GM10248 (cell line): ENCODE measurements around the gene NR5A2.

Experiments
- CTCF ChIA-PET: fragments of 300-600 bp; sonication (Branson Sonifier 250); formaldehyde crosslinking; extraction: SDS; loops from one replicate; lab custom pipeline; 2021; ENCODE audit warnings: antibody characterized with exemption; lab: Yijun Ruan, JAX
- POLR2A ChIA-PET: fragments of 350-650 bp; sonication (Branson Sonifier 250); formaldehyde crosslinking; extraction: SDS; loops from one replicate; lab custom pipeline; 2020; ENCODE audit warnings: antibody characterized with exemption; lab: Yijun Ruan, JAX
- DNase-seq: peaks from one replicate; pipeline ENCODE4 v3.0.0; 2012; ENCODE audit errors: extremely low spot score
- TF ChIP-seq, protein P1 (sequence below): IDR thresholded peaks from 2 replicates; pipeline ENCODE4 v1.5.1; 2012; ENCODE audit warnings: mild to moderate bottlenecking, low read depth; ENCODE audit errors: extremely low read depth, missing control alignments, control extremely low read depth

Gene NR5A2

DNA sequence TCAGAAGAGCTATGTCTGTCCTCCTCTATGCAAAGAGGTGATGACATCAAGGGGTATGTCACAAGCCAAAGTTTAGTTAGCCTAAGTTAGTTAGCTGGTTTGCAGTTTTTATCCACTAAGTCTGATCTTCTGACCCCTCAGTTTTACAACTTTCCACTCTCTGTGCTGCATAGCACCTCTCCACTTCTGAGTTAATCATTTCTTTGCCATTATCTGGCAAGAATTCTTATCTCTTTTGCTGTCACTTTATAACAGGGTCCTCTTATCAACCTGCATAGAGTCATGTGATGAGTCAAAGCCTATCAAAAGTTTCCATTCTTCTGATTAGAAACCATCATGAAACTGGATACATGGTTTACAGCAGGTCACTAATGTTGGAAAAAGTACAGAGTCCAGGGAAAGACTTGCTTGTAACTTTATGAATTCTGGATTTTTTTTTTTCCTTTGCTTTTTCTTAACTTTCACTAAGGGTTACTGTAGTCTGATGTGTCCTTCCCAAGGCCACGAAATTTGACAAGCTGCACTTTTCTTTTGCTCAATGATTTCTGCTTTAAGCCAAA, at the start of gene NR5A2:
NR5A2 (plus strand) TSS at position 447 of the 560 bp plus-strand sequence. CDS start 138 bp downstream, outside the sequence.
- ChIA-PET POLR2A (no interaction called here), CTCF (interaction anchor here (1.1 kb wide), 1 partner anchor 9 kb away, joined by 5 read pairs; no protein-coding TSS in a partner anchor)
- no peak for DNase-seq
- TF ChIP-seq, protein P1, sequence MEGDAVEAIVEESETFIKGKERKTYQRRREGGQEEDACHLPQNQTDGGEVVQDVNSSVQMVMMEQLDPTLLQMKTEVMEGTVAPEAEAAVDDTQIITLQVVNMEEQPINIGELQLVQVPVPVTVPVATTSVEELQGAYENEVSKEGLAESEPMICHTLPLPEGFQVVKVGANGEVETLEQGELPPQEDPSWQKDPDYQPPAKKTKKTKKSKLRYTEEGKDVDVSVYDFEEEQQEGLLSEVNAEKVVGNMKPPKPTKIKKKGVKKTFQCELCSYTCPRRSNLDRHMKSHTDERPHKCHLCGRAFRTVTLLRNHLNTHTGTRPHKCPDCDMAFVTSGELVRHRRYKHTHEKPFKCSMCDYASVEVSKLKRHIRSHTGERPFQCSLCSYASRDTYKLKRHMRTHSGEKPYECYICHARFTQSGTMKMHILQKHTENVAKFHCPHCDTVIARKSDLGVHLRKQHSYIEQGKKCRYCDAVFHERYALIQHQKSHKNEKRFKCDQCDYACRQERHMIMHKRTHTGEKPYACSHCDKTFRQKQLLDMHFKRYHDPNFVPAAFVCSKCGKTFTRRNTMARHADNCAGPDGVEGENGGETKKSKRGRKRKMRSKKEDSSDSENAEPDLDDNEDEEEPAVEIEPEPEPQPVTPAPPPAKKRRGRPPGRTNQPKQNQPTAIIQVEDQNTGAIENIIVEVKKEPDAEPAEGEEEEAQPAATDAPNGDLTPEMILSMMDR, result no peak

DNA sequence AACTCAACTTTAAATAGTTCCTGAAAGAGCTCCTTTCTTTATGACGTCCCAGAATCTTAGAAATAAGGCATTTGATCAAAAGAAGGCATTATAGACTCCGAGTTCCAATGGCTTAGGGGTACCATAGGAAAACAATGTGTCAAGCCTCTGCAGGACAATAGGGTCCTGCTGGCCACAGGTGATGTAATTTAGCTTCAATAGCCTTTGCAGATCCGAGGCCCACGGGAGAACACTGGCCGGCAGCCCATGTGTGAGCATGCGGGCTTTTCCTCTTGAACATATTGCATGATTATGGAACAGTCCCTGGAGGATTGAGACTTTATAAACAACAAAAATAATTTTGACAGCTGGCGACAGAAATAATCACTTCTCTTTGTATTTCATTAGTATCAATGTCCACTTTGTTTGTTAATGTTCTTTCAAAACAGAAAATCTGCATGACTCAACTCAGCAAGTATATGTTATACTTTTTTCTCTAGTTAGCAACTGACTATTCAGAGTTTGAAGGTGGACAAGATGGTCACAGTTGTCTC, 49.0 kb upstream of the NR5A2 start:
- ChIA-PET CTCF (interaction anchor here (0.9 to 1.4 kb wide), 2 partner anchors 16 to 23 kb away, joined by 3 read pairs; no protein-coding TSS in a partner anchor), POLR2A (no interaction called here)
- TF ChIP-seq, protein P1, result no peak
- DNase-seq, result no peak

DNA sequence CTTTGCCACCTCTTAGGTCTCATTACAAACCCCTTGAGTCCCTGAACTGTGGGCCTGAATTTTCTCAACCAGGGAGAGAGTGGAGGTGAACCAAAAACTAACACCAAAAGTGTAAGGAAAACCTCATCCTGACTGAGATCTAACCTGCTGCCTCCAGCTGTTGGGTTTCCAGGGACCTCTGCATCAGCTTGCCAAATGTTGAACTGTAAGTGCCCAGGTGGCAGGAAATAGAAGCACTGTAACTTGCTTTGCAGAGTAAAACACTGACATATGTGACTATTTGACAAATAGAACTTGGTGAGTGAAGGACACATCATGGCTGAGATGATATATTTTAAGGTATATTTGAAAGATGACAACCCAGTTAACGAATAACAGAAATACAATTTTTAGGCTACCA, 48.4 kb upstream of the NR5A2 start:
- TF ChIP-seq, protein P1, result no peak
- ChIA-PET CTCF (no interaction called here), POLR2A (no interaction called here)
- no peak for DNase-seq

DNA sequence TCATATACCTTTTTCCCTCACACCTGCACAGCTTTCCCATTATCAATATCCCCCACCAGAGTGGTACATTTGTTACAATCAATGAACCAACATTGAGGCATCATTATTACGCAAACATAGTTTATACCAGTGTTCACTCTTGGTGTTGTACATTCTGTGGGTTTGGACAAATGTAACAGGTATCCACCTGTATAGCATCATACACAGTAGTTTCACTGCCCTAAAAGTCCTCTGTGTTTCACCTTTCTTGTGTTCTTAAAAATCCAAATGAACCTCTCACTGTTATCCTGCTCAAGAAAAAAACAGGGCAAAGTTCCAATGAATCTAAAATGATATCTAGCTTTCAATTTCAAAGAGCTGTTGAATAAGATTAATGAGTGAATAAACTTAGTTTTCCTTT, 45.9 kb upstream of the NR5A2 start:
- ChIA-PET POLR2A (no interaction called here), CTCF (no interaction called here)
- TF ChIP-seq, protein P1, result no peak

DNA sequence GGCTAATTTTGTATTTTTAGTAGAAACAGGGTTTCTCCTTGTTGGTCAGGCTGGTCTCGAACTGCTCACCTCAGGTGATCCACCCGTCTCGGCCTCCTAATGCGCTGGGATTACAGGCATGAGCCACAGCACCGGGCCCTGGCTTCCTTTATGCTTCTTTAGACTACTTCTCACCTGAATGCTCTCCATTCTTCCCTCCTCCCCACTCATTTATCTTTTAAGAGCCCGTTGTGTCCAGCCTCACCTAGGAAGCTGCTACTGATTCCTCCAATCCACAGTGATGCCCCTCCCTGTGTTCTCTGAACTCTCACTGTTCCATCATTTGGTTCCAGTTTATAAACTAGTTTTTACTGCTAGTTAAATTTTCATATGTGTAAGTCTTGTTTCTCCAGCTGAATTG, 44.9 kb upstream of the NR5A2 start:
- no peak for DNase-seq
- POLR2A ChIA-PET, result no interaction called here

More for the DNA sequence above, 45.9 kb upstream of the NR5A2 start:
- no peak for DNase-seq

DNA sequence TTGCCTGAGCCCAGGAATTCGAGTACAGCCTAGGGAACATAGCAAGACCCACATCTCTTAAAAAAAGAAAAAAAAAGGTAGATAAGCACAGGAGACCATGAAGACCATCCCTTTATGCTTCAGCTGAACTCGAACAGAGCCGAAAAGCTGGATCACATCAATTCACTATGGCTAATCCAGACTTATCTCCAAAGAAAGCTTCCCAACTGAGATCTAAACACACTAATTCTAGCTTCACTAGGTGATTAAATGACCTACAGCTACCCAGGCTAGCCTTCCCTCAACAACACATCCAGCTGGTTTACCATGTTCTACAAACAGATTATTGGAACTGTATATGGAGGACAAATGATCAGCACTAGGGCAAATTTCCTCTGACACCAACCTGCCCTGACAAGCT, 44.0 kb upstream of the NR5A2 start:
- TF ChIP-seq, protein P1, result no peak
- POLR2A ChIA-PET, result no interaction called here
- CTCF ChIA-PET, result interaction anchor here (1.2 to 1.8 kb wide), 5 partner anchors 9 to 36 kb away, joined by 3 to 9 read pairs (median 4); no protein-coding TSS in a partner anchor
- DNase-seq, result no peak

More for the DNA sequence above, 44.9 kb upstream of the NR5A2 start:
- TF ChIP-seq, protein P1, result no peak
- CTCF ChIA-PET, result interaction anchor here (1.7 to 1.8 kb wide), 2 partner anchors 10 to 37 kb away, joined by 3 to 9 read pairs; no protein-coding TSS in a partner anchor
